ENCODE results near the gene NHLRC4. TPM values are rescaled to one million over a fixed set of nuclear protein-coding genes. Genes with fewer than 3 reads are reported as not detected.

Gene NHLRC4
- total RNA-seq, 4 donors from 2014 or later, result 0.47 to 2.9 (median 0.87) TPM

DNA sequence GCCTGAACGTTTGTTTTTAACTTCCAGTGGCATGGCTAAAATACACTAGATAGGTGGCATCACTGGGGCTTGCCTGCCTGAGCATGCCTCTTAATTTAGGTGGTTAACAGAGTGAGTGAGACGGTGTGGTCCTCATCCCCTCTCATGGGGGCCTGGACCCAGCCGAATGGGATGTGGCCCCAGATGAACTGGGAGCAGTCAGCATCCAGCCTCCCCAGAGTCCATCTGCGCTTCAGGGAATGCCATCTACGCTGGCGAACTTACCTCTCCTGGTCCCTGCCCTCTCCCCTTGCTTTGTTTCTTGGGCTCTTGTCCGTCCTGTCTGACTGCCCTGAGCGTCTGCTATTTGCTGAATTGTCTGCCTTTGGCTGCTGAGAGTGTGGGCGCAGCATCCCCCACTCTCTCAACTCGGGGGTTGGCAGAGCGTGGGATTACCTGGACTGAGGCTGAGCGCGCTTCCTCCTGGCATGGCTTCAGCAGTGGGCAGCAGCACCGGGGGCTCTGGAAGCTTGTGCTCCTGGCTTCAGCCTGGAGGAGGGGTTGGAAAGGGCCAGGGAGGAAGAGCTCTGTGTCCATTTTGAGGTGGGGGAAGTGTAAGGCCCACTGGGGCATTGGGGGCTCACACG, 25.2 kb downstream of the NHLRC4 start:
- no peak for ATAC-seq
- TF ChIP-seq POLR2A (IDR thresholded peaks at IDR 0.05), result no peak
- no peak for TF ChIP-seq CTCF (IDR thresholded peaks at IDR 0.05)
- TF ChIP-seq EP300 (IDR thresholded peaks at IDR 0.05), result no peak
- TF ChIP-seq POLR2AphosphoS5 (IDR thresholded peaks at IDR 0.05), result no peak
- 94 to 100% methylated on average over 1 to 10 of the region's 15 CpGs for WGBS, 2 donors (ENCODE audit: low coverage in 1 of 2)
- peaks cover 0 to 55% (median 18%) of the 10 kb centered on the region in 3 donors for H3K4me1 ChIP-seq
- no peaks in the 10 kb centered on the region for H3K27me3 ChIP-seq
- H3K36me3 ChIP-seq, result peaks cover 0 to 29% of the 10 kb centered on the region in 2 donors
- no peak overlapping the region for H3K4me3 ChIP-seq
- no peaks in the 10 kb centered on the region for H3K9me3 ChIP-seq
- H3K27ac ChIP-seq, result peak overlapping the region in 1 of 4 donors; percentile 33

- Histone ChIP-seq H3K27me3 (no peaks in the 10 kb centered on the region), H3K4me1 (peaks cover 0 to 48% (median 13%) of the 10 kb centered on the region in 3 donors), H3K9me3 (no peaks in the 10 kb centered on the region), H3K36me3 (peaks cover 0 to 31% of the 10 kb centered on the region in 2 donors), H3K4me3 (no peak overlapping the region), H3K27ac (peak overlapping the region in 1 of 4 donors; percentile 33)
- no peak for ATAC-seq
- TF ChIP-seq EP300 (IDR thresholded peaks at IDR 0.05) (no peak), POLR2AphosphoS5 (IDR thresholded peaks at IDR 0.05) (no peak), POLR2A (IDR thresholded peaks at IDR 0.05) (no peak), CTCF (IDR thresholded peaks at IDR 0.05) (no peak)
- 57% methylated on average over 12 of the region's 24 CpGs; no CpG with 5 or more reads in 1 of the 2 donors for WGBS, 2 donors (ENCODE audit: low coverage in 1 of 2)
Observed at GRCh38 chr16:592518-593306, 25.9 kb downstream of the NHLRC4 start.

- H3K4me3 ChIP-seq, result no peak overlapping the region
- no peak for TF ChIP-seq POLR2A (IDR thresholded peaks at IDR 0.05)
- no peak for TF ChIP-seq CTCF (IDR thresholded peaks at IDR 0.05)
- TF ChIP-seq EP300 (IDR thresholded peaks at IDR 0.05), result no peak
- TF ChIP-seq POLR2AphosphoS5 (IDR thresholded peaks at IDR 0.05), result no peak
- H3K4me1 ChIP-seq, result peaks cover 0 to 41% (median 6%) of the 10 kb centered on the region in 3 donors
- H3K27me3 ChIP-seq, result no peaks in the 10 kb centered on the region
- no peak for ATAC-seq
- H3K36me3 ChIP-seq, result peaks cover 0 to 31% of the 10 kb centered on the region in 2 donors
- 85 to 89% methylated on average over 5 of the region's 9 CpGs for WGBS, 2 donors (ENCODE audit: low coverage in 1 of 2)
- H3K27ac ChIP-seq, result no peak overlapping the region
- H3K9me3 ChIP-seq, result no peaks in the 10 kb centered on the region
Observed at GRCh38 chr16:593406-593805, 26.6 kb downstream of the NHLRC4 start.

- Histone ChIP-seq H3K4me1 (peaks cover 0 to 38% (median 6%) of the 10 kb centered on the region in 3 donors), H3K9me3 (no peaks in the 10 kb centered on the region), H3K36me3 (peaks cover 0 to 32% of the 10 kb centered on the region in 2 donors), H3K4me3 (no peak overlapping the region), H3K27ac (no peak overlapping the region), H3K27me3 (no peaks in the 10 kb centered on the region)
- ATAC-seq, result no peak
- TF ChIP-seq EP300 (IDR thresholded peaks at IDR 0.05) (no peak), POLR2A (IDR thresholded peaks at IDR 0.05) (no peak), POLR2AphosphoS5 (IDR thresholded peaks at IDR 0.05) (no peak), CTCF (IDR thresholded peaks at IDR 0.05) (no peak)
- 88% methylated on average over 3 of the region's 16 CpGs; no CpG with 5 or more reads in 1 of the 2 donors for WGBS, 2 donors (ENCODE audit: low coverage in 1 of 2)
Observed at GRCh38 chr16:593807-594206, 27.0 kb downstream of the NHLRC4 start.
